Naive B cell (primary cell): ENCODE data around the gene ARHGEF33. TPM values are rescaled to one million over a fixed set of nuclear protein-coding genes. Genes with fewer than 3 reads are reported as not detected.
"Not testable (repeated sequence)": the region's sequence is repeated elsewhere in the genome, so short reads cannot be mapped to it uniquely, and the experiment has no call there.

Experiments
- ATAC-seq, 2 donors: fragments of 150-1000 bp; cut with Tn5 transposase; 2 replicates each; pipeline ENCODE4 v1.10.0; 2021; ENCODE audit warnings: low read depth in 2 of 2, mild to moderate bottlenecking in 2 of 2, moderate library complexity in 2 of 2
- DNase-seq: peaks from one replicate; pipeline ENCODE4 v3.0.0; 2022
- H3K27ac Mint-ChIP-seq, 6 donors: one replicate each; pipeline ENCODE4 v1.8.0; 2020 to 2022; ENCODE audit warnings: mild to moderate bottlenecking in 6 of 6, mixed read lengths in 6 of 6, moderate library complexity in 5 of 6, inconsistent platforms in 2 of 6
- H3K27me3 Mint-ChIP-seq, 3 donors: one replicate each; pipeline ENCODE4 v1.8.0; 2021 to 2022; ENCODE audit warnings: mixed read lengths in 3 of 3, mild to moderate bottlenecking in 1 of 3
- H3K36me3 Mint-ChIP-seq, 2 donors: one replicate each; pipeline ENCODE4 v1.8.0; 2020 to 2022; ENCODE audit warnings: mixed read lengths in 2 of 2, inconsistent platforms in 1 of 2, mild to moderate bottlenecking in 1 of 2
- H3K4me1 Mint-ChIP-seq, 3 donors: one replicate each; pipeline ENCODE4 v1.8.0; 2020 to 2022; ENCODE audit warnings: mixed read lengths in 3 of 3, inconsistent platforms in 1 of 3, mild to moderate bottlenecking in 1 of 3, moderate library complexity in 1 of 3
- H3K4me3 Mint-ChIP-seq, 8 donors: one replicate each; pipeline ENCODE4 v1.8.0; 2020 to 2022; ENCODE audit warnings: mild to moderate bottlenecking in 8 of 8, mixed read lengths in 8 of 8, moderate library complexity in 8 of 8, inconsistent platforms in 2 of 8
- H3K9me3 Mint-ChIP-seq, 7 donors: one replicate each; pipeline ENCODE4 v1.8.0; 2020 to 2022; ENCODE audit warnings: mixed read lengths in 7 of 7, mild to moderate bottlenecking in 5 of 7, inconsistent platforms in 2 of 7, moderate library complexity in 1 of 7
- polyA plus RNA-seq, 6 donors: library from polyadenylated mRNA; unstranded; fragments of 300-500 nt; fragmentation: Illumina TruSeq; gene quantifications; one replicate each; pipeline ENCODE4 v1.2.3, GENCODE V29; 2021; ENCODE audit warnings: low read depth in 6 of 6

Gene ARHGEF33
- polyA plus RNA-seq, 6 donors from 2014 or later = 0.30 TPM; not detected in 5

DNA sequence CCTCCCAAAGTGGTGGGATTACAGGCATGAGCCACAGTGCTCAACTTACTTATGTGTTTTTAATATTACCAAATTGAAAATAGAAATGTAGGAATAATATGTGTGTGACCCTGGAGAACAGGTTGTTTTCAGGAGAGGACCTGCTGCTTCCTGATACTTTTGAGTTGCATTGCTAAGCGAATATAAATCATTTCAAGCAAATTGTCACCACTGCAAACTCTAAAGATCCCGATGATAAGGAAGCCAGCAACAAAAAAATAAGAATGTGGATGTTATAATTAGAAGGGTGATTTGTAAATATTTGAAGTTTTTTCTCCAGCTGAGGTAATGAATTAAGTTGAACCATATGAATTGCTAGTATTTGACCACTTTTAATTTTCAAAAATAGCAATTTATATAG lies 40.9 kb downstream of the ARHGEF33 start:
- H3K27me3 Mint-ChIP-seq = peaks cover 0 to 17% (median 2%) of the 10 kb centered on the region in 3 donors
- H3K4me3 Mint-ChIP-seq = no peak overlapping the region
- DNase-seq = no peak
- no peak for ATAC-seq
- H3K9me3 Mint-ChIP-seq = no peaks in the 10 kb centered on the region
- no peaks in the 10 kb centered on the region for H3K36me3 Mint-ChIP-seq
- peak overlapping the region in 1 of 6 donors; percentile 66 for H3K27ac Mint-ChIP-seq
- H3K4me1 Mint-ChIP-seq = peaks cover 0 to 4% (median 0%) of the 10 kb centered on the region in 3 donors

- peaks cover 0 to 4% (median 0%) of the 10 kb centered on the region in 3 donors for H3K4me1 Mint-ChIP-seq
- H3K27me3 Mint-ChIP-seq = peaks cover 0 to 16% (median 5%) of the 10 kb centered on the region in 3 donors
- H3K36me3 Mint-ChIP-seq = no peaks in the 10 kb centered on the region
- no peaks in the 10 kb centered on the region for H3K9me3 Mint-ChIP-seq
- ATAC-seq = no peak
- H3K4me3 Mint-ChIP-seq = no peak overlapping the region
- DNase-seq = no peak
- H3K27ac Mint-ChIP-seq = no peak overlapping the region
Measured at GRCh38 chr2:38932586-38932985, 42.9 kb downstream of the ARHGEF33 start.

DNA sequence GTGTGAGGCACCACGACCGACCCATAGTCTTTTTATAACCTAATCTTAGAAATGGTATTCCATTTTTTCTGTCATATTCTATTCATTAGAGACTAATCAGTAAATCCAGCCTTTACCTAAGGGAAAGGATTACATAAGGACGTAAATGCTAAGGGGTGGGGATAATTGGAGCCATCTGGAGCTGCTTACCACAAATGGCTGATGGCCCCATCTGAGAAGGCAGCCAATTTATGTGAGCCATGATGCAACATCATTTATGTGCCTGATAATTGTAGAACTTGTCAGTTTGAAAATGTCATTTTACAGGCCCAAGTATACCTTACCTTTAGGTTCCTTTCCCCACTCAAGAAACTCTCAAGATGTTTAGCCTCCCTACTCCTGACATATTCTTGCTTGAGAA lies 44.0 kb downstream of the ARHGEF33 start:
- Mint-ChIP-seq H3K27ac (no peak overlapping the region), H3K4me1 (peaks cover 0 to 4% (median 0%) of the 10 kb centered on the region in 3 donors)
- ATAC-seq = no peak

DNA sequence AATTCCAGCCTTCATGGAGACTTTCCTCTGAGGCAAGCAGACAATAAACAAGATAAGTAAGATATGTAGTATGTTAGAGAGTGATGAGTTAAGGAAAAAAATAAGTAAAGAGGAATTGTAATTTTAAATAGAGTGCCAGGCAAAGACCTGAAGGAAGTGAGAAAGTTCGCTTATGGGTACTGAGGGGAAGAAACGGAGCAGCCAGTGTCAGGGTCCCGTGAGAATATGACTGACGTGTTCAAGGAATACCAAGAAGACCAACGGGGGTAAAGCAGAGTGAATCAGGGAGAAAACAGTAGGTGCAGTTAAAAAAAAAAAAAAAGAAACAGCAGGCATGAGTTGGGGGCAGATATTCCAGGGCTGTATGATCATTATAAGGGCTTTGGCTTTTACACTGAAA lies 45.1 kb downstream of the ARHGEF33 start:
- H3K27me3 Mint-ChIP-seq = peaks cover 0 to 16% (median 5%) of the 10 kb centered on the region in 3 donors
- DNase-seq (no peak), ATAC-seq (no peak)
- peaks cover 0 to 4% (median 0%) of the 10 kb centered on the region in 3 donors for H3K4me1 Mint-ChIP-seq
- no peaks in the 10 kb centered on the region for H3K9me3 Mint-ChIP-seq
- no peak overlapping the region for H3K4me3 Mint-ChIP-seq
- H3K36me3 Mint-ChIP-seq = no peaks in the 10 kb centered on the region
- peak overlapping the region in 1 of 6 donors; percentile 57 for H3K27ac Mint-ChIP-seq

More for the DNA sequence above, 44.0 kb downstream of the ARHGEF33 start:
- H3K36me3 Mint-ChIP-seq = no peaks in the 10 kb centered on the region
- no peaks in the 10 kb centered on the region for H3K9me3 Mint-ChIP-seq
- DNase-seq = no peak
- H3K27me3 Mint-ChIP-seq = peaks cover 0 to 16% (median 5%) of the 10 kb centered on the region in 3 donors
- H3K4me3 Mint-ChIP-seq = no peak overlapping the region

DNA sequence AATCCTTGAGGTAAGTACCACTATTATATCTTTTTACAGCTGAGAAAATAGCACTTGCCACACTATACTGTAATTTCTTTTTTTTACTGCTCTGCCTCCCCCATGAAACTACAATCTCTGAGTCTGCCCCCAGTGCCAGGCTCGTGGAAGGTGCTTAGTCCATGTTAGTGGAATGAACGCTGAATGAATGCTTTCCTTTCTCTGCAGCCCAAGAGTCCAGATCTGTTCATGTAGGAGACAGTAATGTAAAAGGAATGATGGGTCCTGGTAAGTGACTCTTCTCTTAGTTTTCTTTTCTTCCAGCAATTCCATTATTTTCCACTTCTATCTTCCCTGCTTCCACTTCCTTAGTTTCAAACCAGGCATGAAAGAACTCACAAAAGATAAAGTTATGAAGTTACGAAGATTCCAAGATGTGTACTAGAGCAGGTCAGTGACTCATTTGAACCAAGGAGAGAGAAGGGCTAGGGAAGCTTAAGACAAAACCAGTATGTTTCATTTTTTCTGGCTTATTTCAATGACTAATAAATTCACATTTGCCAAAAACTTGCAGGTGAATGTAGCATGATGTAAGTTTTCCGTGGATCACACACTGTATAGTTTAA lies 46.0 kb downstream of the ARHGEF33 start:
- H3K27ac Mint-ChIP-seq = peak overlapping the region in 1 of 6 donors; percentile 70
- DNase-seq = no peak
- H3K4me3 Mint-ChIP-seq = no peak overlapping the region
- H3K36me3 Mint-ChIP-seq = no peaks in the 10 kb centered on the region
- peaks cover 0 to 4% (median 0%) of the 10 kb centered on the region in 3 donors for H3K4me1 Mint-ChIP-seq
- H3K9me3 Mint-ChIP-seq = no peaks in the 10 kb centered on the region
- H3K27me3 Mint-ChIP-seq = peaks cover 0 to 16% (median 5%) of the 10 kb centered on the region in 3 donors
- no peak for ATAC-seq

DNA sequence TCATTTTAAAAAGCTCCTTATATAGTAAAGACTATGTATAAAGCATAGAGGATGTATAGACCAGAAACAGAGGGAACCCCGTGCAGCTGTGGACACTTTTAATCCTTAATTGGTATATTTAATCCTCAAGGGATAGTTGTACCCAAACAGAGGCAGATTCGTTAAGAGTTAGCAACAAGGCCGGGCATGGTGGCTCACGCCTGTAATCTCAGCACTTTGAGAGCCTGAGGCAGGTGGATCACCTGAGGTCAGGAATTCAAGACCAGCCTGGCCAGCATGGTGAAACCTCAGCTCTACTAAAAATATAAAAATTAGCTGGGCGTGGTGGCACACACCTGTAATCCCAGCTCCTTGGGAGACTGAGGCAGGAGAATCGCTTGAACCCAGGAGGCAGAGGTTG lies 46.8 kb downstream of the ARHGEF33 start:
- not testable (repeated sequence) for H3K36me3 Mint-ChIP-seq, H3K4me1 Mint-ChIP-seq, H3K9me3 Mint-ChIP-seq, H3K4me3 Mint-ChIP-seq, DNase-seq, H3K27ac Mint-ChIP-seq, ATAC-seq
- H3K27me3 Mint-ChIP-seq = peaks cover 0 to 16% (median 5%) of the 10 kb centered on the region in 3 donors

- DNase-seq (no peak), ATAC-seq (no peak)
- Mint-ChIP-seq H3K9me3 (no peaks in the 10 kb centered on the region), H3K27me3 (peaks cover 0 to 16% (median 9%) of the 10 kb centered on the region in 3 donors), H3K4me1 (peaks cover 0 to 4% (median 0%) of the 10 kb centered on the region in 3 donors), H3K4me3 (no peak overlapping the region), H3K36me3 (no peaks in the 10 kb centered on the region), H3K27ac (no peak overlapping the region)
Measured at GRCh38 chr2:38937548-38937947, 47.9 kb downstream of the ARHGEF33 start.

DNA sequence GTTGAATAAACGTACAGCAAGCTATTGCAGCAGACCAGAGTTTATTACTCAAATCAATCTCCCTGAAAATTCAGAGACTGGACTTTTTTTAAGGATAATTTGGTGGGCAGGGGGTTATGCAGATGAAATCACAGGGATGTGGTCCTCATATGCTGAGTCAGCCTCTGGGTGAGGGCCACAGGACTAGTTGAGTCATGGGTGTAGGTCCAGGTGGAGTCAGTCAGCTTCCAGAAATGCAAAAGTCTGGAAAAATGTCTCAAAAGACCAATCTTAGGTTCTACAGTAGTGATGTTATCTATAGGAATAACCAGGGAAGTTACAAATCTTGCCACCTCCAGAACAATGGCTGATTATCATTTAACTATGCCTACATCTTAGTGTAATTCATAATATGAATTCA lies 51.1 kb downstream of the ARHGEF33 start:
- Mint-ChIP-seq H3K4me1 (no peaks in the 10 kb centered on the region), H3K4me3 (no peak overlapping the region), H3K36me3 (no peaks in the 10 kb centered on the region), H3K27me3 (peaks cover 0 to 6% (median 4%) of the 10 kb centered on the region in 3 donors), H3K27ac (peak overlapping the region in 1 of 6 donors; percentile 75), H3K9me3 (no peaks in the 10 kb centered on the region)
- DNase-seq (no peak), ATAC-seq (no peak)

GRCh38 chr2:38943784-38944183 lies 54.1 kb downstream of the ARHGEF33 start:
- Mint-ChIP-seq H3K27ac (no peak overlapping the region), H3K4me1 (no peaks in the 10 kb centered on the region), H3K4me3 (no peak overlapping the region), H3K9me3 (no peaks in the 10 kb centered on the region), H3K27me3 (peaks cover 0 to 4% (median 0%) of the 10 kb centered on the region in 3 donors), H3K36me3 (no peaks in the 10 kb centered on the region)
- ATAC-seq (no peak), DNase-seq (no peak)

DNA sequence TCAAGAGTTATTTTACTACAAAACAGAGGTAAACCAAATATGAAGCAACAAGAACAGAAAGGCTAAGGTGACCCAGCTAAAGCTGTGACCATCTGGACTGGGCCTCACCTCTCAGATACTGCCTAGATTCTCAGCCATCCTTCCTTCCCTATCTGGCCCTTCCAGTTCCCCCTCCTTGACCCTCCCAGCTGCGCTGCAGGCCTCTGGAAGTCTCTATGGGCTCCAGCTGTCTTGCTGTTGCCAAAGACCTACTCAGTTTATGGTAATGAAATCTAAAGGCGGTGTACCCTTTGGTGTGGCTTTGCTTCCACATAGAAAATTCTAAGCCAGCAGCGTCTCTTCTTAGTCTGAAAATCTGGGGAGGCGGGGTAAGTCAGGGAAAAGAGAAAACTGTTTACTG lies 55.7 kb downstream of the ARHGEF33 start:
- H3K27ac Mint-ChIP-seq = no peak overlapping the region
- H3K4me3 Mint-ChIP-seq = no peak overlapping the region
- H3K9me3 Mint-ChIP-seq = no peaks in the 10 kb centered on the region

GRCh38 chr2:38945911-38946310 lies 56.2 kb downstream of the ARHGEF33 start:
- no peak for DNase-seq
- no peak overlapping the region for H3K4me3 Mint-ChIP-seq
- ATAC-seq = no peak
- H3K27me3 Mint-ChIP-seq = peaks cover 0 to 4% (median 0%) of the 10 kb centered on the region in 3 donors
- H3K27ac Mint-ChIP-seq = no peak overlapping the region
- H3K4me1 Mint-ChIP-seq = no peaks in the 10 kb centered on the region
- H3K36me3 Mint-ChIP-seq = no peaks in the 10 kb centered on the region
- no peaks in the 10 kb centered on the region for H3K9me3 Mint-ChIP-seq

More for the DNA sequence above, 55.7 kb downstream of the ARHGEF33 start:
- no peak for ATAC-seq
- Mint-ChIP-seq H3K4me1 (no peaks in the 10 kb centered on the region), H3K36me3 (no peaks in the 10 kb centered on the region), H3K27me3 (peaks cover 0 to 4% (median 0%) of the 10 kb centered on the region in 3 donors)
- DNase-seq = no peak

GRCh38 chr2:38947241-38948239 lies 57.9 kb downstream of the ARHGEF33 start:
- Mint-ChIP-seq H3K27me3 (no peaks in the 10 kb centered on the region), H3K4me1 (no peaks in the 10 kb centered on the region), H3K4me3 (no peak overlapping the region), H3K9me3 (no peaks in the 10 kb centered on the region), H3K36me3 (no peaks in the 10 kb centered on the region), H3K27ac (no peak overlapping the region)
- ATAC-seq (peak; percentile 64 to 66), DNase-seq (peak; percentile 37)

DNA sequence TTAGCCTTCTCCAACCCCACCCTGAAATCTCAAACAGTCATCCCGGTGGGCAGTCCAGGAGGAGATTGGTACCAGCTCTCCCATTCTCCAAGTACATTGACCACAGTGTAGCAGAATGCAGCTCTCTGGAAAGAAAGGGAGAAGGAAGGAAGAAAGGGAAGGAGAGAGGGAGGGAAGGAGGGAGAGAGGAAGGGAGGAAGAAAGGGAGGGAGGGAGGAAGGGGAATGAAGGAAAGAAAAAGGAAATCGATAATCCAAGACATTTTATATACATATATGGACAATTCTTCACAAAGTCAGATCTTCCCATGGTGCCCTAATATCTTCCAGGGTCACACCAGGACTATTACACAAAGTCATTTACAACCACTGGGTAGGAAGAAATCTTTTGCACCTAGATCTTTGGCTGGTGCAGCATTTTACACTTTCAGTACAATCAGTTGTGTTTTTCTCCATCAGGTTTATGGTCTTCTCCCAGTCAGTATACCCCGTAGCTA lies 58.8 kb downstream of the ARHGEF33 start:
- H3K9me3 Mint-ChIP-seq = no peaks in the 10 kb centered on the region
- no peaks in the 10 kb centered on the region for H3K36me3 Mint-ChIP-seq
- H3K4me3 Mint-ChIP-seq = no peak overlapping the region

More for the DNA sequence above, 58.8 kb downstream of the ARHGEF33 start:
- no peaks in the 10 kb centered on the region for H3K4me1 Mint-ChIP-seq
- H3K27ac Mint-ChIP-seq = peak overlapping the region in 1 of 6 donors; percentile 20
- DNase-seq (no peak), ATAC-seq (no peak)
- no peaks in the 10 kb centered on the region for H3K27me3 Mint-ChIP-seq
